Measurements from ENCODE around the gene IL10.
A peak's percentile ranks its signal among the peaks of the same experiment; 100 is the strongest.
"Not testable (repeated sequence)": the region's sequence is repeated elsewhere in the genome, so short reads cannot be mapped to it uniquely, and the experiment has no call there.

IL10 gene

GRCh38 chr1:206793620-206794019, 21.3 kb upstream of the IL10 start:
- DNase-seq (ENCODE audit: low read depth in 2 of 2): no peak

- no peak for DNase-seq (ENCODE audit: low read depth in 2 of 2)
Observed at GRCh38 chr1:206792939-206793607, 20.8 kb upstream of the IL10 start.

GRCh38 chr1:206790502-206791250, 18.4 kb upstream of the IL10 start:
- no peak for DNase-seq (ENCODE audit: low read depth in 2 of 2)

GRCh38 chr1:206788487-206789050, 16.3 kb upstream of the IL10 start:
- no peak for DNase-seq (ENCODE audit: low read depth in 2 of 2)

- DNase-seq (ENCODE audit: low read depth in 2 of 2): no peak
Observed at GRCh38 chr1:206787891-206788290, 15.6 kb upstream of the IL10 start.

- DNase-seq (ENCODE audit: low read depth in 2 of 2): no peak
Observed at GRCh38 chr1:206786212-206786886, 14.1 kb upstream of the IL10 start.

GRCh38 chr1:206785182-206785765, 13.0 kb upstream of the IL10 start:
- DNase-seq (ENCODE audit: low read depth in 2 of 2): no peak

- DNase-seq (ENCODE audit: low read depth in 2 of 2): peak; percentile 83 to 90
Observed at GRCh38 chr1:206784471-206784903, 12.2 kb upstream of the IL10 start.

GRCh38 chr1:206783506-206783905, 11.2 kb upstream of the IL10 start:
- DNase-seq (ENCODE audit: low read depth in 2 of 2): no peak

- DNase-seq (ENCODE audit: low read depth in 2 of 2): no peak
Observed at GRCh38 chr1:206782448-206782847, 10.2 kb upstream of the IL10 start.

GRCh38 chr1:206779638-206780037, 7.3 kb upstream of the IL10 start:
- no peak for DNase-seq (ENCODE audit: low read depth in 2 of 2)

- not testable (repeated sequence) for DNase-seq (ENCODE audit: low read depth in 2 of 2)
Observed at GRCh38 chr1:206778911-206779310, 6.6 kb upstream of the IL10 start.

- DNase-seq (ENCODE audit: low read depth in 2 of 2): no peak
Observed at GRCh38 chr1:206778031-206778430, 5.7 kb upstream of the IL10 start.

- DNase-seq (ENCODE audit: low read depth in 2 of 2): no peak
Observed at GRCh38 chr1:206776229-206776628, 3.9 kb upstream of the IL10 start.

GRCh38 chr1:206774093-206774492, 1.8 kb upstream of the IL10 start:
- DNase-seq (ENCODE audit: low read depth in 2 of 2): no peak

GRCh38 chr1:206771338-206771692, 979 bp downstream of the IL10 start:
- DNase-seq (ENCODE audit: low read depth in 2 of 2): no peak

- DNase-seq (ENCODE audit: low read depth in 2 of 2): peak; percentile 45 to 51
Observed at GRCh38 chr1:206770531-206771337, 1.6 kb downstream of the IL10 start, which contains the start of gene IL19. Gene IL19 (plus strand): TSS chr1:206770773. CDS start chr1:206836663, 65,890 bp downstream.

- DNase-seq (ENCODE audit: low read depth in 2 of 2): peak in 1 of 2 donors; percentile 32
Observed at GRCh38 chr1:206769304-206769731, 3.0 kb downstream of the IL10 start.

- no peak for DNase-seq (ENCODE audit: low read depth in 2 of 2)
Observed at GRCh38 chr1:206768472-206769303, 3.6 kb downstream of the IL10 start.

GRCh38 chr1:206766251-206766856, 5.9 kb downstream of the IL10 start:
- DNase-seq (ENCODE audit: low read depth in 2 of 2): peak; percentile 60 to 72

All from stimulated activated CD8-positive, alpha-beta memory T cell treated with anti-CD3 and anti-CD28 coated beads, Interleukin-7, amount 100 ng/mL, for 4 hours (primary cell).